Activated CD4-positive, alpha-beta T cell treated with anti-CD3 and anti-CD28 coated beads, Interleukin-2, amount 50 U/mL, for 48 hours (primary cell): ENCODE data around the gene LBR.

Experiments used
- DNase-seq, 2 experiments: peaks; one replicate each; pipeline ENCODE4 v3.0.0-alpha.2; 2020

LBR gene

DNA sequence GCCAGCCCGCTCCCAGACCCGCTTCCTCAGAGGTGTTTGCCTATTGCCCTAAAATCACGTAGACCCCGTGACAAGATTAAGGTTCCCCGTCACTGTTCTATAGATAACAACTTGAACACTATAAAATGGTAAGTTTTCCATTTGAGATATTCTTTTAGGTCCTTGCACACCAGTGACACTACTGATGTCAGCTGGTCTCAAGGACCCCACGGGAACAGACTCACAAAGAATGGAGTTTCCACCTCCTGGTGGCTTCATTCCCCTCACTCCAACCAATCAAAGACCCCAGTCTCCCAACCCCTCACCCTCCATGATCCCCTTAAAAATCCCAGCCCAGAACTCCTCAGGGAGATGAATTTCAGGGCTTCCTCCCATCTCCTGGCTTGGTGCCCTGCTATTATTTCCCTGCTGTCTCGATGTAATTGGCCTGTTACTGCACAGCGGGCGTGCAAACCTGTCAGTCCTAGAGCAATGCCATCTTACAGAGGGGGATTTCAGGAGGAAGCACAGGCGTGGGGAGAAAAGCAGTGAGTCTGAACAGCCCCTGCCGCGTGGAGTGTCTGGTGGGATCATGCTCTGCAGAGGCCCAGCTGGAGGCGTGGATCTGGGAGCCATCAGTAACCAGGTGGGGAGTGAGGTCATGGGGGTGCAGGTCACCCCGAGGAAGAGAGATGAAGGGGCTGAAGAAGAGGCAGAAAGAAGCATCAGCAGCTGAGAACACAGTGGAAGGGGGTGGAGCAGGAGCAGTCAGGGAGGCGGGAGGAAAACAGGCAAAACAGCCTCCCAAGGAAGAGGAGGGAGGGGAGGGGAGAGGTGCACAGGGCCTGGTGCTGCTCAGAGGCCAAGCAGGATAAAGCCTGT is 35.1 kb upstream of the LBR start:
- no peak for DNase-seq

DNA sequence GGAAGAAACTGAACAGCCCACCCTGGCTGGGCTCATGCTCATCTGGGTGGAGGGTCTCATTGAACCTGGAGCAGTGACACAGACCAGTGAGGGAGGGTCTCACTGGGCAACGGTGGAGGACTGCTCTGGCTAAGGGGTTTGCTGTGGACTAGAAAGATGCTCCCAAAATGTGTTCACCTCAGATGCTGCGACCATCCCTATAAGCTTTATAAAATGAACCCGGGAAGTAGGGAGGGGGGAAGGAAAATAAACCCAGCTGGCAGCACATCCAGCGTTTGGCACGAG is 34.5 kb upstream of the LBR start:
- DNase-seq, result no peak

DNA sequence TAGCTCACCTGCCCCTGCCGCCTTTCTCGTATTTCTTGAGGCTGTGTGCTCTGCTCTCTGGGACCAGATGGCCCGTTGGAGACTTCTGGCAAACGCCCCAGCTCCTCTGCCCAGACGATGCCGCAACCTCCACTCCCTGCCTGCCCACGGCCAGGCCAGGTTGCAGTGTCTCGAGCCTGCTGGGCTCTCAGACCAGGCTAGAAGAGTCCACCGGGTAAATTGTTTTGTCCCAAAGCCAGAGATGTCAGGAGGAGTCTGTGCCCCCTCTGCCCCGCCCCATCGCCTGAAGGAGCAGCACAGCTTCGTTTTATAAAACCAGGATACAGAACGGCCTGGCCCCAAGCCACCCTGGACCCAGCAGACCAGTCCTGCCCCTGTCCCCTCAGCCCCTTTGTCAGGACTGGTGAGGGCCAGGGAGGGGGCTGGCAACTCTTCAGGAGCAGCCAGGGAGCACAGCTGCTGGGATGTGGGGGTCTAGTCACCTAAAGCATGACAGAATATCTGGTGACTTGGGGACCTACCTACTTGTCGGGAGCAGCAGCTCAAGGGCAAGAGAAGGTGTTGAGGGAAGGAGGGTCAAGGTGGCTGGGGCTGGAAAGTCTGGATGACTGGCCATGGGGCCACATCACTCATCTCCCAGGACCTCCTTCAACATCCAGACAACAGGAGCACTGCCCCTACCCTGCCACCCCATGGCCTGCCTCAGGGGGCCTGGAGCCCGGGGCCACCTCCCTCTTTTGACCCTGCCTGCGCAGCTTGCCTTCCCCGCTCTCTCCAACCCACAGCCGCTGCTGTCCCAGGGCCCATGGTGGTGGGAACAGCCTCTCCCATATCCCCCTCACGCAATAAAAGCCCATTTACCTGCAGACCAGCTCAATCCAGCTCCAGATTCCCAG is 33.9 kb upstream of the LBR start:
- DNase-seq, result no peak

DNA sequence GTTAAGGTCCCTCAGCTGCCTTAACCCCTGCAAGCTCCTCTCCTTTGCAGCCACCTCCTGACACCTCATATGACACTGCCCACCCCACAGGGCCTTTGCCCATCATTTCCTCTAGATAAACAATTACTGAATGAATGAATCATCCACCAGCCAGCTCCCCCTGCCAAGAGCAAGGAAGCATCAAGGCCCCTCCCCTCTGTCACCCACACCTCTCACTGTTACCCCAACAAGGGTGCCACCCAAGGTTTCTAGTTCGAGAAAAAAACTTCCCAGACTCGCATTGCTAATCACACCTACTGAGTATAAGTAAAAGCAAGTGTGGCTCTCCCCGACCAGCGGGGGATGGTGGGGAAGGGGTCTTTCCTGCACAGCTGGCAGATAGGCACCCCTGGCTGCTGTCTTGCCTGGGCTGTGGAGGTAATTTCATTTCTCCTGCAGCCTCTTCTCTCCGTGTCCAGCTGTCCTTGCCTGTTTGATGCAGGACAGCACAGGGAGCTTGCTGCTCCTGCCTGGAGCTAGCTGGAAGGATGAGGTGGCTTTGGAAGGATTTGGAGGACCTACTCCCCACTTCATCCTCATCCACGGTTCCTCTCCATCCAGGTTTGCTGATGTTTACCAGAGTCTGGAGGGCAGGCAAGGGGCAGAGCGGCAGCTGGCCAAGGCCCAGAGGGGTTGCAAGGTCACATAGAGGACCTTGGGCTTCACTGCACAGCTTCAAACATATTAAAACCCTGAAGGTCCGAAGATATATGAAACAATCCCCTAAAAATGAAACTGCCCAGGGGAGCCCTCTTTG is 33.1 kb upstream of the LBR start:
- peak; percentile 63 to 74 for DNase-seq

GRCh38 chr1:225460021-225460736 is 32.3 kb upstream of the LBR start:
- no peak for DNase-seq

GRCh38 chr1:225458222-225458631 is 30.4 kb upstream of the LBR start:
- no peak for DNase-seq

DNA sequence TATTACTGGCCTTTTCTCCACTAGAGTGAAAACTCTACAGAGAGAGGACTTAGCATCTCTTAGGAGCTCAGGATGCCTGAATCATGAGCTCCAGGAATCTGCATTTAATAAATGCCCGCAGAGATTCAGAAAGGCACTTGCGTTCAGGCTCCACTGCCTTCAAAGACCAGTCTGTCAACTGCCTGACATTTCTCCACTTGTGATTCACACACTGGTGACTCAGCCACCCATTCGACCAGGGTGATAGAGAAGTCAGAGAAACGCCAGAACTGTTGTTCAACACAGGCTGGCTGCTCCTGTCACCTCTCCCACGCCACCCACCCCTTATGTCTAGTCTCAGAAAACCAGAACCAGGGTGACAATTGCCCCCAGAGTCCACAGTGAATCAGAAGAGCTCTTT is 26.9 kb upstream of the LBR start:
- DNase-seq, result peak; percentile 78 to 86

- DNase-seq, result no peak
These were observed 26.2 kb upstream of the LBR start for GRCh38 chr1:225453797-225454648.

GRCh38 chr1:225451840-225452515 is 24.1 kb upstream of the LBR start:
- DNase-seq, result no peak

GRCh38 chr1:225451340-225451739 is 23.5 kb upstream of the LBR start:
- DNase-seq, result no peak

- DNase-seq, result no peak
These were observed 22.8 kb upstream of the LBR start for GRCh38 chr1:225450491-225451191.

- no peak for DNase-seq
These were observed 21.9 kb upstream of the LBR start for GRCh38 chr1:225449774-225450173.

- DNase-seq, result no peak
These were observed 21.4 kb upstream of the LBR start for GRCh38 chr1:225449261-225449660.

GRCh38 chr1:225448146-225448805 is 20.4 kb upstream of the LBR start:
- DNase-seq, result no peak

DNA sequence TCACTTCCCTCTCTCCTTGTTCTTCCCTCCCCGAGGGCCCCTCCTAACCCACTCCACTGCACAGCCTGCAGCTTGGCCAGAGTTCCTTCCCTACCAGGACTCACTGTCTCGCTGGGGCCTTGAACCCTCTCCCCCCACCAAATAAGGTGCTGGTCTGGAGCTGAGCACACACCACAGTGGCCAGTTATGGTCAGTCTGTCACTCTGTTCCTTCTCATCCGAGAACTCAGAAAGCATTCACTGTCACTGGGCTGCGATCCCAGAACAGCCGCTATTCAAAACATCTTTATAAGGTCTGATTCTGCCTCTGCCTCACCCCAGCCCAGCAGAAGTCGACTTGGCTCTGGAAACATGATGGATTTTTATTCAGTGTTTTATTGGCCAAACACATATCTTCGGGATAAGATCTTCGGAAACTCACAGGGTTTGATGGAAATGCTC is 19.8 kb upstream of the LBR start:
- no peak for DNase-seq

- DNase-seq, result no peak
These were observed 19.3 kb upstream of the LBR start for GRCh38 chr1:225446981-225447615.

DNA sequence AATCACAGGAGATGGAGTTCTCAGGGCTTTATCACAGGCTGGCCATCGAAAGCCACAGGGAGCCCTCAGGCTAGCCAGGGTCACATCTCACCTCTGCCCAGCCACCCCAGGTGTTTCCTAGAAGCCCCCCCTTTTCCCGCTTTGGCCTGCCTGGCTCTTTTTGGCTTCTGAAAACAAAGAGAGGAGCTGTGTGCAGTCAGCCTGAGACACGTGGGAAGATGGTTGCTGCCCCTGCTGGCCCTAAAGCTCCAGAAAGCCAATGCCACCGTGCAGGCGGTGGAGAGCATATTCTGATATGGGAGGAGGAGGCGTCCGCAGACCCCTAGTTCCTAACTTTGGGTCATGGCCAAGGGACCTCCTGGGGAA is 18.7 kb upstream of the LBR start:
- DNase-seq, result no peak

DNA sequence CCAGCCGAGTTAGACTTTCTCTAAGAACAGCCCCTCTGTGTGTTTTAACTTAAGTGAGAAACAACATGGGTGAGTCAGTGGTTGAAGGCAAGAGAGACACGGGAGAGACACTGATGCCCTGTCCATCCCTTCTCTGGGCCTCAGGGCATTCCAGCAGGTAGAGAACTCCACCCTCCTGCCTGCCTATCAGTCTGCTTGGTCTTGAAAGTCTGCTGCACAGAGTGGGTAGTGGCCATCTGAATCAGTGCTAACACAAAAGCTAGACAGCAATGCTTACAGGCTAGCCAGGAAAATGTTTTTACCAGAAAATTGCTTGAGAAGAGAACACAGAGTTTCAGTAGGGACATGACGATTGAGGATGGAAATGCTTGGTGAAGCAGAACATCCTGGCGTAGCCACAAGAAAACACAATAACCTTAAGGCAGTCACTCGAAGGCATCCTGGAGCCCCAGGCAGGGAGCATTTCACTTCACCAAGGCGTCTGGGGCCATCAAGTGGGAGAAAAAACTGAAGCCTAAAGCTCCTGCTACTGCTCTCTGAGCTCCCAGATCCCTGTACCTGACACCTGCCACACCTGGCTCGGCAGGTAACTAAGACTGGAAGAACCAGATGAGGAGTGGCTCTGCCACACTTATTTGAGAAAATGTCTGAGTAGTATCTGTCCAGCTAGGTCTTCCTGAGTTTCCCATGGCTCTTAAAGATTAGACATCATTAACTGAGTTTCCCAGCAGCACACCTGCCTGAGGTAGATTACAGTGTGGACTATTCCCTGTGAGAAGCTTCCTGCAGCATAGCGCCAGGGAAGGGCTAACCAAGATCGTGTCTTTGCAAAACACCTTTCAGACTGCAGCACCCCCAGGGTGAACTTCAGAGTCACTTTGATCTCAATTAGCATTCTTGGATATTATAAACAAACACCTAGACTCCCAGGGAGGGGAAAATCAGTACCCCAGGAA is 18.1 kb upstream of the LBR start:
- no peak for DNase-seq
